H7 (cell line): ENCODE results near the gene ANKRD53. TPM values are rescaled to one million over a fixed set of nuclear protein-coding genes. Genes with fewer than 3 reads are reported as not detected.
A peak's percentile ranks its signal among the peaks of the same experiment; 100 is the strongest.
"Not testable (repeated sequence)": the region's sequence is repeated elsewhere in the genome, so short reads cannot be mapped to it uniquely, and the experiment has no call there.

Experiments
- DNase-seq: peaks from one replicate; pipeline ENCODE4 v3.0.0; 2012
- H3K27me3 ChIP-seq: 2 replicates; pipeline ENCODE4 v1.6.0; 2011; ENCODE audit warnings: mild to moderate bottlenecking, low read length; ENCODE audit not compliant: control insufficient read depth, insufficient read depth
- H3K36me3 ChIP-seq: replicated peaks from 2 replicates; pipeline ENCODE4 v1.5.1; 2011; ENCODE audit warnings: low read length; ENCODE audit not compliant: control insufficient read depth, insufficient read depth
- H3K4me3 ChIP-seq: 2 replicates; pipeline ENCODE4 v1.5.1; 2011; ENCODE audit warnings: low read depth, mild to moderate bottlenecking, control low read depth, low read length, moderate library complexity; ENCODE audit not compliant: insufficient read depth
- total RNA-seq: library from RNA; depleted of rRNA; stranded (reverse); fragments of >200 nt; shearing (Covaris generic); gene quantifications from 2 replicates; pipeline ENCODE4 v1.2.3, GENCODE V29; 2014

ANKRD53 gene
- total RNA-seq, 1 experiment from 2014 or later, result not detected

DNA sequence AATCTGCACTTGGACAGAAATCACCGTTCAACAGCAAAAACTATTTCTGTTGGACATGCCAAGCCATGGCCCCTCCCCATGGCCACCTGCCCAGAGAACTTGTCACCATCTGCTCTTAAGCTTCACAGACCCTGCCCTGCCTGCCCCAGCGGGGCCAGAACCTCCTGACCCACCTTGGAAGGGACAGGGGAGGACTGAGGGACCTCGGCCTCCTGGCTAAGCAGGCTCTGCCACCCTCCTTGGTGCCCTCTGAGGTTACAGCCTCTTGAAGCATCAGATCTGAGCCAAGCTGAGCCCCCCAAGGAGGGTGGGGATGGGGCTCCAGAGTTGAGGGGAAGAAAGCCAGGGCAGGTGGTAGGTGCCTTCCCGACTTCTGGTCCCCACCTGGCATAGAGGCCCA lies 9.7 kb downstream of the ANKRD53 start:
- no peak overlapping the region for H3K4me3 ChIP-seq
- peaks cover 5% of the 10 kb centered on the region for H3K36me3 ChIP-seq
- H3K27me3 ChIP-seq, result no peaks in the 10 kb centered on the region; the same call in none of the 2 replicates
- DNase-seq, result no peak

GRCh38 chr2:70988726-70989648 lies 10.6 kb downstream of the ANKRD53 start:
- Histone ChIP-seq H3K27me3 (no peaks in the 10 kb centered on the region; the same call in none of the 2 replicates), H3K36me3 (peaks cover 5% of the 10 kb centered on the region), H3K4me3 (no peak overlapping the region)
- DNase-seq, result no peak

DNA sequence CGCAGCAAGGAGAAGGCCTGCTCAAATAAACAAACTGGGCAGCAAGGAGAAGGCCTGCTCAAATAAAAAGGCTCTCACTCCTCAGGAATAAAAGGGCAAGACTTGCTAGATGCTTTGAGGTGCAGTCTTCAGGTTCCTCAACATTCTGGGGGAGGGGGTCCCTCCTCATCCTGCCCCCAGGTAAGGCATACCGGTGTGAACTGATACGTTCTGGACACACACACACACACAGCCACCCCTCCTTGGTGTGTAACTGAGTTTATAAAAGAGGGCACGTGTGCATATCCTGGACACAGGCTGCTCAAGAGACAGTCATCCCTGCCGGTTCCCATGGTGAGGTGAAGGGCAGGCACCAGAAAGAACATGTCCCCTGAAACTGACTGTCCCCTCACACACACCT lies 11.8 kb downstream of the ANKRD53 start:
- H3K4me3 ChIP-seq, result no peak overlapping the region
- H3K27me3 ChIP-seq, result no peaks in the 10 kb centered on the region
- H3K36me3 ChIP-seq, result peaks cover 5% of the 10 kb centered on the region
- DNase-seq, result peak; percentile 4

DNA sequence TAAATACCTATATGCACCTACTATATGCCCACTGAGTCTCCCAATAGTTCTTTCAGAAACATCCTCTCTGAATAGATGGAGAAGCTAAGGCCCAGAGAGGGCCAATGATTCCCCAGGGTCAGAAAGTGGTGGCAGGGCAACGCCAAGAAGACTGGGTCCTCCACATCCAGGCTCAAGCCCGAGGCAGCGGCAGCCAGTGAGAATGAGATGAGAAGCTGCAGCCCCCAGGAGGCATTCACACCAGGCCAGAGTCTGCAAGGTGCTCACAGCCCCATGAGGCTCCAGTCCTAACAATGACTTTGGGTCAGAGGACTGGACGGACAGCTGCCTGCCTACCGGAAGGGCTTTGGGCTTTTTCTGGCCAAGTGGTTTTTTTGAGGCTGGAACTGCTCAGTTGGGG lies 12.7 kb downstream of the ANKRD53 start:
- H3K36me3 ChIP-seq, result peaks cover 5% of the 10 kb centered on the region
- H3K27me3 ChIP-seq, result no peaks in the 10 kb centered on the region
- no peak overlapping the region for H3K4me3 ChIP-seq
- peak; percentile 4 for DNase-seq

DNA sequence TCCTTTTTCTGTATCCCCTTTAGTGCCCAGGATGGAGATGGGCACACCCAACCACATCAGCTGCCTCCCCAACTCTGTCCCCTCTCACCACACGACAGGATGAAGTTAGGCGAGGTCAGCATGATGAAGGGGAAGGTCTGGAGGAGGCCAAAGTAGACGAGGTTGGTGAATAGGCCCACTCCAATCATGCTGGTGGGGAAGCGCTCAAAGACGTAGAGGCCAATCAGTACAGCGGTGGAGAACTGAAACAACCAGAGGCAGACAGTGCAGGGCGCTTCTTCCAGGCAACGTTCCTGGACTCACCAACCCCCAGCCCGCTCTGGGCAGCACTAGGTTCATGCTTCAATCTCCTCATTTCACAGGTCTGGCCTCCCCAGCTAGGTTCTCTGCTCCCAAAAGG lies 13.3 kb downstream of the ANKRD53 start:
- peak; percentile 3 for DNase-seq
- H3K36me3 ChIP-seq, result peaks cover 5% of the 10 kb centered on the region
- no peaks in the 10 kb centered on the region for H3K27me3 ChIP-seq
- no peak overlapping the region for H3K4me3 ChIP-seq

GRCh38 chr2:70992945-70993853 lies 14.8 kb downstream of the ANKRD53 start:
- Histone ChIP-seq H3K27me3 (no peaks in the 10 kb centered on the region), H3K4me3 (no peak overlapping the region), H3K36me3 (peaks cover 3% of the 10 kb centered on the region)
- peak; percentile 11 for DNase-seq

DNA sequence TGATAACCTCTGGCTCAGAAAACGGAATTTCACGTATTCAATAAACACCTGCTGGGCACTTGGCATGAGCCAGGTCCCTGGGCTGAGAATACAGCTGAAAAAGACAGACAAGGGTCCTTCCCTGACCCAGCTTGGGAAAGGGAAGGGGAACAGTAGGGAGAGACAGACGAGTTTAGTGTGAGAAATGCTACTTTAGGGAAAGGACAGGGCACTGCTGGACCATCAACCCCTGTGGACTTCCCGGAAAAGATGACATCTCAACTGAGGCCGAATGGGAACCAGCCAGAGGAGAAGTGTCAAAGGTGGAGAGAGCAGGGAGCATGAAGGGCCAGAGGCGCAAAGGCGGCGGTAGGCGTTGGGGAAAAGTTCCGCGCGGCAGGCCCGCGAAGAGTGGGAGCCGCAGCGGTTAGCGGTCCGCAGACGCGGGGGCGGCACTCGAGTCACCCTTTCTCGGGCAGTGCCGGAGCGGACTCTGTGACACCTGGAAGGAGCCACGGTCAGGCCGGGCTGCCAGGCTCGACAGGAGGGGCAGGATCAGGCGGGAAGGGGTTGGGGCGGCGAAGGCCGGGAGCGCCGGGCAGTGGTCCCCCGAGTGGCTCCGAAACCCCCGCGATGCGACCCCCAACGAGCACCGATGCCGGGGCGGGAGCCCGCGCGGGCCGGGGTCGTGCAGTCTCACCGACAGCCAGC lies 15.7 kb downstream of the ANKRD53 start:
- Histone ChIP-seq H3K4me3 (peak overlapping the region; percentile 95), H3K36me3 (no peaks in the 10 kb centered on the region; the same call in 1 of the 2 replicates), H3K27me3 (no peaks in the 10 kb centered on the region)
- DNase-seq, result no peak

DNA sequence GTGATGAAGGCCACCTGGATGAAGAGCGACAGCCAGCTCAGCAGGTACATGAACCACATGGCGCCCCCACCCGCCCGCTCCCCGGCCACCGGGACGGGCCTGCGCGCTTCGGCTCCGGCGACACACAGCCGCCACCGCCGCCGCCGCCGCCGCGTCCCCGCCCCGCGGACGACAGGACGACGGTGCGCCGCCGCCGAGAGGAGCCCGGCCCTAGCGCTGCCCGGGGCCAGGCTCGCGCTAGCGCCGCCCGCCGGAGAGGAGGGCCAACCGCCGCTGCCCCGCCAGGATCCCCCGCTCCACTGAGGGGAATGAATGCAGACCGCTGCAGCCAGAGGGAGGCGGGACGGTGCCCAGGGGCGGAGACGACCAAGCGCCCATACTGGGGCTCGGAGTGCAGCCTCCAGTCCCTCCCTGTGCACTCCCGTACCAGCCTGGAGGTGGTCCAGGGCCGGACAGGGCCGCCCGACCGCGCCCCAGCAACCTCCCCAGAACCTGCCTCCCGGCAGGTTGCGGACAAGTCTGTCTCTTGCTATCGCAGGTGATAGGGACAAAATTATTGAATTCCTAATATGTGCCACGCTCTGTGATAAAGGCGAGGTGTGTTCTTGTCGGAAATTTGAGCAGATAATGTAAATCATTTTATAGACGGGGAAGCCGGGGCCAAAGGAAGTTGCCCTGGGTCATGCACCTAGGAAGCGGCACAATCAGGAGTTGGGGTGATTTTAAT lies 16.4 kb downstream of the ANKRD53 start, which contains the start of gene TEX261:
TEX261 (minus strand) TSS at position 175 of the 727 bp plus-strand sequence; CDS start at position 59, 116 bp downstream.
- H3K27me3 ChIP-seq, result no peaks in the 10 kb centered on the region; the same call in 1 of the 2 replicates
- no peaks in the 10 kb centered on the region; the same call in 1 of the 2 replicates for H3K36me3 ChIP-seq
- peak; percentile 98 for DNase-seq
- H3K4me3 ChIP-seq, result peak within 1 kb of the TSS; percentile 95

- peak; percentile 84 for DNase-seq
- Histone ChIP-seq H3K4me3 (peak overlapping the region; percentile 66), H3K36me3 (no peaks in the 10 kb centered on the region; the same call in 1 of the 2 replicates), H3K27me3 (no peaks in the 10 kb centered on the region; the same call in 1 of the 2 replicates)
Measured at GRCh38 chr2:70995426-70995729, 16.9 kb downstream of the ANKRD53 start.

DNA sequence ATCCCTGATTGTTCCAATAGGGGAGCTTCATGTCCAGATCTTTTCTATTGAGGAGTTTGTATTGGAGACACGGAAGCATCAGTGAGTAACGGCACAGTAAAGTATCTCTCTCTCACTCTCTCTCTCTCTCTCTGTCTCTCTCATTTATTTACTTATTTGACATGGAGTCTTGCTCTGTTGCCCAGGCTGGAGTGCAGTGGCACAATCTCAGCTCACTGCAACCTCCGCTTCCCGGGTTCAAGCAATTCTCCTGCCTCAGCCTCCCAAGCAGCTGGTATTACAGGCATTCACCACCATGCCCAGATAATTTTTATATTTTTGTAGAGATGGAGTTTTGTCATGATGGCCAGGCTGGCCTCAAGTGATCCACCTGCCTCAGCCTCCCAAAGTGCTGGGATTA lies 20.5 kb downstream of the ANKRD53 start:
- DNase-seq, result peak; percentile 13
- H3K4me3 ChIP-seq, H3K36me3 ChIP-seq, H3K27me3 ChIP-seq: not testable (repeated sequence)

DNA sequence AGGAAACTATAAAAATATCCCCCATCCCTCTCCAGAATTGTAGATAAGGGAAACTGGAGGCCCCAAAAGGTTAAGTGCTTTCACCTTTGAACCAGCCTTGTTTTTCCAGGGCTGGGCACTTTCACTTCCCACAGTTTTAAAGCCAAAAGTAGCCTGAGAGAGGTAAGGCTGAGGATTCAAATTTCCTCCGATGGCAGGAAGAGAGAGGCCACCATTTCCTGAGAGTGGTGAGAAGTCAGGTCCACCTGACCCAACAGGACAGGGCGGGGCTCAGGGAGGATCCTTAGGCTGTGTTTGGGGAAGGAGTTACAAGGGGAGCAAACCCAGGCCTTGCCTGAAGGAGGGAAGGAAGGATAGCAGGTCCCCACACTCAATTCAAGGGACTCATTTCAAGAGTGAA lies 20.9 kb downstream of the ANKRD53 start:
- no peaks in the 10 kb centered on the region; the same call in 1 of the 2 replicates for H3K27me3 ChIP-seq
- DNase-seq, result no peak
- H3K4me3 ChIP-seq, result no peak overlapping the region
- no peaks in the 10 kb centered on the region for H3K36me3 ChIP-seq

DNA sequence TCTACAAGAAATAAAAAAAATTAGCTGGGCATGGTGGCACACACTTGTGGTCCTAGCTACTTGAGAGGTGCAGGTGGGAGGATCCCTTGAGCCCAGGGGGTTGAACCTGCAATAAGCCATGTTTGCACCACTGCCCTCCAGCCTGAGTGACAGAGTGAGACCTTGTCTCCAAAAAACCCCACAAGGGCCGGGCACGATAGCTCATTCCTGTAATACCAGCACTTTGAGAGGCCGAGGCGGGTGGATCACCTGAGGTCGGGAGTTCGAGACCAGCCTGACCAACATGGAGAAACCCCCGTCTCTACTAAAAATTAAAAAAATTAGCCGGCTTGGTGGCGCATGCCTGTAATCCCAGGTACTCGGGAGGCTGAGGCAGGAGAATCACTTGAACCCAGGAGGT lies 21.5 kb downstream of the ANKRD53 start:
- not testable (repeated sequence) for H3K36me3 ChIP-seq, H3K4me3 ChIP-seq, H3K27me3 ChIP-seq, DNase-seq

GRCh38 chr2:71000780-71001591 lies 22.6 kb downstream of the ANKRD53 start:
- H3K4me3 ChIP-seq, result no peak overlapping the region
- H3K27me3 ChIP-seq, result no peaks in the 10 kb centered on the region; the same call in 1 of the 2 replicates
- H3K36me3 ChIP-seq, result no peaks in the 10 kb centered on the region
- DNase-seq, result peak; percentile 85
